GM12891 (cell line): ENCODE measurements around the gene USP4.

Source experiments
- POLR2A ChIP-seq: IDR thresholded peaks from 2 replicates; pipeline ENCODE4 v1.6.1; 2011; ENCODE audit warnings: low read depth, low read length, control low read depth
- POLR2AphosphoS5 ChIP-seq: IDR thresholded peaks from 2 replicates; pipeline ENCODE4 v1.6.1; 2011; ENCODE audit warnings: low read depth, low read length, control low read depth
- POU2F2 ChIP-seq: IDR thresholded peaks from 2 replicates; pipeline ENCODE4 v1.6.1; 2011; ENCODE audit warnings: low read depth, mild to moderate bottlenecking, control low read depth, low read length, moderate library complexity
- SPI1 ChIP-seq: IDR thresholded peaks from 2 replicates; pipeline ENCODE4 v1.6.1; 2011; ENCODE audit warnings: low read depth, low read length, control low read depth
- TAF1 ChIP-seq: IDR thresholded peaks from 2 replicates; pipeline ENCODE4 v1.6.1; 2011; ENCODE audit warnings: low read depth, low read length, control low read depth

- TF ChIP-seq TAF1 (no peak), SPI1 (no peak), POLR2A (no peak), POLR2AphosphoS5 (no peak), POU2F2 (no peak)
Observed at GRCh38 chr3:49302613-49303012, 37.2 kb downstream of the USP4 start.
